Lower lobe of right lung (tissue), 2 donors: ENCODE results near the gene ARVCF. TPM values are rescaled to one million over a fixed set of nuclear protein-coding genes. Genes with fewer than 3 reads are reported as not detected.

ENCODE experiments used
- ATAC-seq, 2 donors: fragments of 200-7000 bp; cut with Tn5 transposase; one replicate each; pipeline ENCODE4 v1.9.1; 2020 to 2022; ENCODE audit warnings: mild to moderate bottlenecking in 2 of 2, moderate library complexity in 2 of 2
- DNase-seq: peaks from one replicate; pipeline ENCODE4 v3.0.0-alpha.2; 2020
- H3K27ac ChIP-seq: fragments of 200-600 bp; one replicate; pipeline ENCODE4 v1.8.0; 2022
- H3K27me3 ChIP-seq: fragments of 200-600 bp; one replicate; pipeline ENCODE4 v1.8.0; 2022; ENCODE audit warnings: low read depth
- H3K36me3 ChIP-seq: fragments of 200-600 bp; one replicate; pipeline ENCODE4 v1.8.0; 2022; ENCODE audit warnings: mild to moderate bottlenecking
- H3K4me1 ChIP-seq: fragments of 200-600 bp; one replicate; pipeline ENCODE4 v1.8.0; 2022
- H3K4me3 ChIP-seq: fragments of 200-600 bp; one replicate; pipeline ENCODE4 v1.8.0; 2022; ENCODE audit warnings: mild to moderate bottlenecking
- H3K9me3 ChIP-seq: fragments of 200-600 bp; one replicate; pipeline ENCODE4 v1.8.0; 2022
- intact Hi-C: fragments of 100-400 bp; cut with DNase I; formaldehyde crosslinking; loops from one replicate; pipeline ENCODE4 v1.11.0; 2022
- total RNA-seq: library from RNA; stranded (reverse); fragmentation: NEBNext Ultra II Directional; extraction: Animal tissue kit (Norgen Biotek cat#: 25700); gene quantifications from one replicate; pipeline ENCODE4 v1.2.1, GENCODE V29; 2021
- TF ChIP-seq, protein P1 (sequence below): fragments of 200-600 bp; IDR thresholded peaks from one replicate; pipeline ENCODE4 v1.8.0; 2022; ENCODE audit warnings: antibody characterized with exemption, mild to moderate bottlenecking
- donor health status: DM: no; HTN: yes; CAD: no; lungs with severe emphysema.

The ARVCF gene
- total RNA-seq, 1 donor from 2014 or later: 16.8 TPM

DNA sequence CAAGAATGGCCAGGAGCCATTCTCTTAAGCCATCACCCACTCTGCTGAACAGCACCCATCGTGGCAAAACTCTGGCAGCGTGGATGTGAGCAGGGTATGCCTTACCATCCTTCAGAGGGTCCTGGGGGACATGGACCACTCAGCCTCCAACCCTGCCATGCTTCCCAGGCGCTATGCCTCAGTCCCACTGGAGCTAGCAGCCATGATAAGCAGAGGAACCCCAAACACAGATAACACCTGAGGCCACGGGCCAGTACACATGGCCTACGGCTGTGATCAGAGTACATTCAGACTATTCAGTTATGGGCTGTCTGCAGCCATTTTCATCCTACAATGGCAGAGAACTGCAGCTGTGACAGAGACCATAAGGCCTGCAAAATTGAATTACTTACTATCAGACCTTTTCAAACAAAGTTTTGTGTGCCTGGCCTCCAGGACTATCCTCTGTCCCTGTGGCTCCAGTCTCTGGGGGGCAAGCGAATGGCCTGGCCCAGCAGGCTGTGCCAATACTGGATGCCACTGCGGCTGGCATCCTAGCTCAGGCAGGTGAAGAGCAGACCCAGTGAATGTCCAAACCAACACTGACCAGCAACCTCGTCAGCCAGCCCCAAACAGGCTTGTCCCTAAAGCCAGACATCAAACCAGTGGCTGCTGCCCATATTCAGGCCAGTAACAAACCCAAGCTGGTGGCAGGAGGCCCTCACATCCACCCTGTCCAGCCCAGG is 6.9 kb downstream of the ARVCF start:
- H3K27me3 ChIP-seq: no peaks in the 10 kb centered on the region
- ATAC-seq: no peak
- peaks cover 10% of the 10 kb centered on the region for H3K4me1 ChIP-seq
- intact Hi-C loops: no loop called here
- H3K36me3 ChIP-seq: no peaks in the 10 kb centered on the region
- no peak overlapping the region for H3K4me3 ChIP-seq
- no peak for DNase-seq
- no peak overlapping the region for H3K27ac ChIP-seq
- H3K9me3 ChIP-seq: no peaks in the 10 kb centered on the region
- TF ChIP-seq, protein P1, sequence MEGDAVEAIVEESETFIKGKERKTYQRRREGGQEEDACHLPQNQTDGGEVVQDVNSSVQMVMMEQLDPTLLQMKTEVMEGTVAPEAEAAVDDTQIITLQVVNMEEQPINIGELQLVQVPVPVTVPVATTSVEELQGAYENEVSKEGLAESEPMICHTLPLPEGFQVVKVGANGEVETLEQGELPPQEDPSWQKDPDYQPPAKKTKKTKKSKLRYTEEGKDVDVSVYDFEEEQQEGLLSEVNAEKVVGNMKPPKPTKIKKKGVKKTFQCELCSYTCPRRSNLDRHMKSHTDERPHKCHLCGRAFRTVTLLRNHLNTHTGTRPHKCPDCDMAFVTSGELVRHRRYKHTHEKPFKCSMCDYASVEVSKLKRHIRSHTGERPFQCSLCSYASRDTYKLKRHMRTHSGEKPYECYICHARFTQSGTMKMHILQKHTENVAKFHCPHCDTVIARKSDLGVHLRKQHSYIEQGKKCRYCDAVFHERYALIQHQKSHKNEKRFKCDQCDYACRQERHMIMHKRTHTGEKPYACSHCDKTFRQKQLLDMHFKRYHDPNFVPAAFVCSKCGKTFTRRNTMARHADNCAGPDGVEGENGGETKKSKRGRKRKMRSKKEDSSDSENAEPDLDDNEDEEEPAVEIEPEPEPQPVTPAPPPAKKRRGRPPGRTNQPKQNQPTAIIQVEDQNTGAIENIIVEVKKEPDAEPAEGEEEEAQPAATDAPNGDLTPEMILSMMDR: no peak

DNA sequence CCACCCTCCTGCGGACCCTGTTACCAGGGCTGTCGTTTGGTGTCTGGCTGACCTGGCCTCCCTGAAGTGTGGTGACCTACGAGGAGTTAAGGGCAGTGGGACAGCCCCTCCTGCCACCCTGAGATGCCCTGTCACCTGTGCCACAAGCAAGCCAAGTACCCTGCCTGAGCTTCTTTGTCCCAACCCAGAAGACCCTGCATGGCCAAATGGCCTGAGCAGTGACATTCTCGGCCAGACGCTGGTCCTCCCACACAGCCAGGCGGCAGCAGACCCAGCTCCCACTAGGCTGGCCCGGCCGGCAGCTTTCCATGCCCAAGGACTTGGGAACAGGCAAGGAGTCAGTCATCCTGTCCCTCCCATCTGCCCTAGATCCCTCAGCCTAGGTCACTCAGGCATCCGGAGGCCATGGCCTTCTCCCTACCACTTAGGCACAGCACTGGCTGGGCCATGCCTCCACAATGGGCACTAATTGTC is 7.6 kb downstream of the ARVCF start:
- Histone ChIP-seq H3K36me3 (no peaks in the 10 kb centered on the region), H3K27me3 (no peaks in the 10 kb centered on the region), H3K4me1 (peaks cover 10% of the 10 kb centered on the region), H3K27ac (no peak overlapping the region), H3K9me3 (no peaks in the 10 kb centered on the region), H3K4me3 (no peak overlapping the region)
- ATAC-seq: no peak
- TF ChIP-seq, protein P1: no peak
- intact Hi-C loops: no loop called here
- no peak for DNase-seq

DNA sequence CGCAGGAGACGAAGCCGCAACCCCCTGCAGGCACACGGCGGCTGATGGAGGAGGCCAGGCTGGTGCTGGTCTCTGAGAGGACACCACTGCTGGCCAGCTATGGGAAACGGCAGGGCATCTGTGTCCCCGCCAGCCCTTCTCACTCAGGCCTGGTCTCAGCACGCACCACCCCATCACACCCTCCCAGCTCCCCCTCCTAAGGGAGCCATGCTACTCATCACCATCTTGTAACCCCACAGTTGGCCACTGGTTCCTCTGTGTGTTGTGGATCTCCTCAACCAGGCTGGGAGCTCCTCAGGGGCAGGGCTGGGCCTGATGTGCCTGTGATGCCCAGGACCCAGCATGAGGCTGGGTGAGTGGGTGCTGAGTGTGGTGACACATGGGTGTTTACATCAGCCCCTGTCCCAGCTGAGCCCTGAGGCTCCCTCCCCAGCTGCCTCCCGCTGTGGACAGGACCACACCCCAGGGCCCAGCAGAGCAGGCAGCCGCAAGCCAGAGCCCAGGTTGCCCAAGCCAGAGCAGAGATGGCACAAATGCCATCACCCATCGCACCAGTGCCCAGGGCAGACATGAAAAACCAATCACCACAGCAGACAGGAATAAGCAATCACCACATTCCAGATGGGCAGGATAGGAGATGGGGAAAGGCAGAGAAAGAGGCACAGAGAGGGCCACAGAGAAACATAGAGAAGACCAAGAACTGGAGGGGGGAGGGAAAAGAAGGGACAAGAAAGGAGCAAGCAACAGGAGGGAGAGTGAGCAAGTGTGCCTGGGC is 8.2 kb downstream of the ARVCF start:
- ATAC-seq (no peak), DNase-seq (no peak)
- Histone ChIP-seq H3K4me3 (no peak overlapping the region), H3K36me3 (no peaks in the 10 kb centered on the region), H3K27ac (no peak overlapping the region), H3K27me3 (no peaks in the 10 kb centered on the region), H3K9me3 (no peaks in the 10 kb centered on the region), H3K4me1 (peaks cover 7% of the 10 kb centered on the region)
- TF ChIP-seq, protein P1: no peak
- intact Hi-C loops: no loop called here

DNA sequence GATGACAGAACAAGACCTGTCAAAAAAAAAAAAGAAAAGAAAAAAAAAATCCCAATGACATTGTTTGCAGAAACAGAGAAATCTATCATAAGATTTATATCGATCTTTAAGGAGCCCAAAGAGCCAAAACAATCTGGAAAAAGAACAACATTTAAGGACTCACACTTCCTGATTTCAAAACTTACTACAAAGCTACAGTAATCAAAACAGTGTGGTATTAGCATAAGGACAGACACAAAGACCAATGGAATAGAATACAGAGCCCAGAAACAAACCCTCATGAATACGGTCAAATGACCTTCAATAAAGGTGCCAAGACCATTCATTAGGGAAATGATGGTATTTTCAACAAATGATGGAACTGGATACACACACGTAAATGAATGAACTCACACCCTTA is 12.2 kb downstream of the ARVCF start:
- Histone ChIP-seq H3K9me3 (no peaks in the 10 kb centered on the region), H3K4me3 (no peak overlapping the region), H3K27me3 (no peaks in the 10 kb centered on the region), H3K36me3 (no peaks in the 10 kb centered on the region), H3K4me1 (peaks cover 3% of the 10 kb centered on the region), H3K27ac (no peak overlapping the region)
- ATAC-seq (no peak), DNase-seq (no peak)
- TF ChIP-seq, protein P1: no peak
- intact Hi-C loops: no loop called here

DNA sequence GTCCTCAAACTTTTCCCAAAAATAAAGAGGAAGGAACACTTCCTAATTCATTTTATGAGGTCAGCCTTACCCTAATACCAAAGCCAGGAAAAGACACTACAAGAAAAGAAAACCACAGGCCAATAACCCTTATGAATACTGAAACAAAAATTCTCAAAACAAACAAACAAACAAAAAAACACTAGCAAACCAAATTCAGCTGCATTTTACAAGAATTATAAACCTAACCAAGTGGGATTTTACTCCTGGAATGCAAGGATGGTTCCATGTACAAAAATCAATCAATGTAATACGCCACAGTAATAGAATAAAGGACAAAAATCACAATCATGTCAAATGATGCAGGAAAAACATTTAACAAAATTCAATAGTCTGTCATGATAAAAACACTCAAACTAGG is 13.3 kb downstream of the ARVCF start:
- H3K9me3 ChIP-seq: no peaks in the 10 kb centered on the region
- DNase-seq (no peak), ATAC-seq (no peak)
- H3K36me3 ChIP-seq: no peaks in the 10 kb centered on the region
- no peaks in the 10 kb centered on the region for H3K27me3 ChIP-seq
- TF ChIP-seq, protein P1: no peak
- intact Hi-C loops: no loop called here
- H3K4me1 ChIP-seq: peaks cover 15% of the 10 kb centered on the region
- H3K27ac ChIP-seq: no peak overlapping the region
- H3K4me3 ChIP-seq: no peak overlapping the region
